NOMO-1 treated with DMSO at 0.1 percent for 48 hours (cell line): ENCODE measurements around the gene MARCHF3.
"Not testable (repeated sequence)": the region's sequence is repeated elsewhere in the genome, so short reads cannot be mapped to it uniquely, and the experiment has no call there.

Experiments used
- DNase-seq: peaks from one replicate; lab custom pipeline; 2025; ENCODE audit not compliant: unreplicated experiment; lab: John Stamatoyannopoulos, UW

The MARCHF3 gene

GRCh38 chr5:127051591-127051990, 21.2 kb upstream of the MARCHF3 start:
- DNase-seq, result no peak

GRCh38 chr5:127046343-127047072, 16.1 kb upstream of the MARCHF3 start:
- no peak for DNase-seq

GRCh38 chr5:127042593-127042992, 12.2 kb upstream of the MARCHF3 start:
- peak; percentile 4 for DNase-seq

- DNase-seq, result peak; percentile 35
Observed at GRCh38 chr5:127041571-127041970, 11.2 kb upstream of the MARCHF3 start.

- no peak for DNase-seq
Observed at GRCh38 chr5:127040796-127041520, 10.6 kb upstream of the MARCHF3 start.

- DNase-seq, result no peak
Observed at GRCh38 chr5:127038550-127038949, 8.2 kb upstream of the MARCHF3 start.

GRCh38 chr5:127031863-127032232, 1.5 kb upstream of the MARCHF3 start:
- peak; percentile 2 for DNase-seq

GRCh38 chr5:127031147-127031862, 947 bp upstream of the MARCHF3 start:
- peak; percentile 44 for DNase-seq

- DNase-seq, result peak; percentile 36
Observed at GRCh38 chr5:127029581-127030258, 638 bp downstream of the MARCHF3 start.

- peak; percentile 65 for DNase-seq
Observed at GRCh38 chr5:127028822-127029457, 1.4 kb downstream of the MARCHF3 start.

- DNase-seq, result no peak
Observed at GRCh38 chr5:127027539-127027938, 2.8 kb downstream of the MARCHF3 start.

GRCh38 chr5:127026166-127026565, 4.2 kb downstream of the MARCHF3 start:
- DNase-seq, result no peak

- no peak for DNase-seq
Observed at GRCh38 chr5:127025467-127025866, 4.9 kb downstream of the MARCHF3 start.

GRCh38 chr5:127024821-127025220, 5.5 kb downstream of the MARCHF3 start:
- DNase-seq, result no peak

GRCh38 chr5:127023552-127024191, 6.7 kb downstream of the MARCHF3 start:
- not testable (repeated sequence) for DNase-seq

GRCh38 chr5:127022846-127023245, 7.5 kb downstream of the MARCHF3 start:
- DNase-seq, result no peak

- DNase-seq, result no peak
Observed at GRCh38 chr5:127019928-127020327, 10.4 kb downstream of the MARCHF3 start.

- not testable (repeated sequence) for DNase-seq
Observed at GRCh38 chr5:127016722-127017121, 13.6 kb downstream of the MARCHF3 start.

GRCh38 chr5:127015716-127016115, 14.6 kb downstream of the MARCHF3 start:
- DNase-seq, result no peak

- DNase-seq, result peak; percentile 75
Observed at GRCh38 chr5:127014573-127014972, 15.8 kb downstream of the MARCHF3 start.
